Progenitor cell of endocrine pancreas (in vitro differentiated cells): ENCODE data around the gene PRR30. TPM values are rescaled to one million over a fixed set of nuclear protein-coding genes. Genes with fewer than 3 reads are reported as not detected.

Experiments
- DNase-seq: peaks from one replicate; pipeline ENCODE4 v3.0.0; 2021; ENCODE audit warnings: low spot score; ENCODE audit not compliant: unreplicated experiment
- H3K27ac Mint-ChIP-seq: 2 replicates; pipeline ENCODE4 v1.8.0; 2021; ENCODE audit warnings: mild to moderate bottlenecking, moderate library complexity, mixed read lengths
- H3K27me3 Mint-ChIP-seq: 2 replicates; pipeline ENCODE4 v1.8.0; 2021; ENCODE audit warnings: mixed read lengths
- H3K36me3 Mint-ChIP-seq: 2 replicates; pipeline ENCODE4 v1.8.0; 2022; ENCODE audit warnings: mixed read lengths; ENCODE audit not compliant: insufficient read depth
- H3K4me1 Mint-ChIP-seq: 2 replicates; pipeline ENCODE4 v1.8.0; 2021; ENCODE audit warnings: low read depth, mixed read lengths
- H3K4me3 Mint-ChIP-seq: 2 replicates; pipeline ENCODE4 v1.8.0; 2021; ENCODE audit warnings: low read depth, mild to moderate bottlenecking, moderate library complexity, mixed read lengths
- H3K9me3 Mint-ChIP-seq: 2 replicates; pipeline ENCODE4 v1.8.0; 2021; ENCODE audit warnings: low read depth, mixed read lengths
- CTCF ChIP-seq: fragments of 200-600 bp; sonication (generic); IDR thresholded peaks from one replicate; pipeline ENCODE4 v1.5.0; 2021; ENCODE audit warnings: antibody characterized with exemption, mild to moderate bottlenecking; ENCODE audit not compliant: unreplicated experiment
- total RNA-seq: library from RNA; stranded (reverse); gene quantifications from 2 replicates; pipeline ENCODE4 v1.2.1, GENCODE V29; 2021

The PRR30 gene
- total RNA-seq, 1 donor from 2014 or later: not detected

GRCh38 chr2:27099334-27099955 lies 39.8 kb downstream of the PRR30 start:
- Mint-ChIP-seq H3K4me1 (peaks cover 6% of the 10 kb centered on the region), H3K27me3 (peaks cover 11% of the 10 kb centered on the region), H3K9me3 (no peaks in the 10 kb centered on the region), H3K27ac (no peak overlapping the region), H3K4me3 (no peak overlapping the region), H3K36me3 (no peaks in the 10 kb centered on the region)
- no peak for DNase-seq
- no peak for TF ChIP-seq CTCF

DNA sequence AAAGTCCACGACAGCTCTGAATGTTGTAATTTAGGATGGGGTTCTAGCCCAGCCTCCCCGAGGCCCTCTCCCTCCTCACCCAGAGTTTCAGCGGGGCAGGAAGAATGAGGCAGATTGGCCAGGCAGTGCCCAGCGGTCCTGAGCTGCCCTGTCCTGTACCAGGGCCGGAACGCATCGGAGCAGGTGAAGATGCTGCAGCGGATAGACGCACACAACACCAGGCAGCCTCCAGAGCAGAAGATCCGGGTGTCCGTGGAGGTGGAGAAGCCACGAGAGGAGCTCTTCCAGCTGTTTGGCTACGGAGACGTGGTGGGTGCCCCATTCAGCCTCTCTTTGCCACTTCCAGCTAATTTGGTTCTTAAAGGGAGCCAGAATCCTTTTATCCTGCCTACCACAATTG lies 41.9 kb downstream of the PRR30 start:
- Mint-ChIP-seq H3K4me1 (peaks cover 6% of the 10 kb centered on the region), H3K4me3 (no peak overlapping the region), H3K27ac (no peak overlapping the region), H3K27me3 (peaks cover 5% of the 10 kb centered on the region), H3K9me3 (no peaks in the 10 kb centered on the region), H3K36me3 (no peaks in the 10 kb centered on the region)
- no peak for DNase-seq
- TF ChIP-seq CTCF: no peak

- TF ChIP-seq CTCF: no peak
- Mint-ChIP-seq H3K27ac (no peak overlapping the region), H3K9me3 (no peaks in the 10 kb centered on the region), H3K4me1 (peaks cover 6% of the 10 kb centered on the region), H3K27me3 (peaks cover 3% of the 10 kb centered on the region), H3K36me3 (no peaks in the 10 kb centered on the region), H3K4me3 (no peak overlapping the region)
- DNase-seq: no peak
Measured at GRCh38 chr2:27096748-27097297, 42.4 kb downstream of the PRR30 start.

GRCh38 chr2:27095745-27096651 lies 43.2 kb downstream of the PRR30 start:
- H3K27me3 Mint-ChIP-seq: no peaks in the 10 kb centered on the region
- no peak for DNase-seq
- H3K36me3 Mint-ChIP-seq: no peaks in the 10 kb centered on the region
- no peak for TF ChIP-seq CTCF
- H3K4me3 Mint-ChIP-seq: peak overlapping the region; percentile 70
- no peaks in the 10 kb centered on the region for H3K9me3 Mint-ChIP-seq
- H3K27ac Mint-ChIP-seq: peak overlapping the region; percentile 74
- peaks cover 6% of the 10 kb centered on the region for H3K4me1 Mint-ChIP-seq

DNA sequence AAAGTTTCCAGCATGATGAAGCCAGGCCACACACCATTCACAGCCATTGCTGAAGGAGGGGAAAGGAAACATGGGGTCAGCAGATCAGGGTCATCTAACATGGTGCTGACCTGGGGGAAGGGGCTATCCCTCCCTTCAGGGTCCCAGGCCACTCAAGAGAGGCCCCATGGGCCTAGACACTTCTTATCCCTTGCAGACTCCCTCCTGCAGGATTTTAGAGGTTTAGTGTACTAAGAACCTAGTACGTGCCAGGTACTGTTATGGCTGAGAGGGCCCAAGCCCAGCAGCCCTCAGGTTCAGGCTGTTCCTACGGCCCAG lies 43.8 kb downstream of the PRR30 start:
- no peaks in the 10 kb centered on the region for H3K36me3 Mint-ChIP-seq
- no peaks in the 10 kb centered on the region for H3K27me3 Mint-ChIP-seq
- no peak overlapping the region for H3K27ac Mint-ChIP-seq
- TF ChIP-seq CTCF: no peak
- peak overlapping the region; percentile 70 for H3K4me3 Mint-ChIP-seq
- H3K4me1 Mint-ChIP-seq: peaks cover 6% of the 10 kb centered on the region
- DNase-seq: no peak
- H3K9me3 Mint-ChIP-seq: no peaks in the 10 kb centered on the region
